Measurements from ENCODE around the gene COL4A2.
"Not testable (repeated sequence)": the region's sequence is repeated elsewhere in the genome, so short reads cannot be mapped to it uniquely, and the experiment has no call there.

Gene COL4A2

GRCh38 chr13:110445722-110446574, 138.9 kb downstream of the COL4A2 start:
- no peak for DNase-seq

DNA sequence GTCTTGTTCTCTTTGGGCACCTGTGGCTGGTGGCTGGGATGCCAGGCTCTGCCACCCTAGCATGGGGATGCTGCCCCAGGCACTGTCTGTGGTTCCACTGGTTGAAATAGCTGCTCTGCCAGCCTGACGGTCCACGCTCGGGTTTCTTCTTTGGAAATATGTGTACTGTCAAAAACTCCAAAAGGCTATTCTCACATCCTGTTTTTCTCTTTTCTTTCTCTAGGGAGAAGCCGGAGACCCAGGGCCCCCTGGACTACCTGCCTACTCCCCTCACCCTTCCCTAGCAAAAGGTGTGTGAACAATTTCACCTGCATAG, 139.4 kb downstream of the COL4A2 start:
- no peak for DNase-seq

GRCh38 chr13:110447058-110447511, 140.0 kb downstream of the COL4A2 start:
- no peak for DNase-seq

- no peak for DNase-seq
Measured at GRCh38 chr13:110447801-110448200, 140.7 kb downstream of the COL4A2 start.

DNA sequence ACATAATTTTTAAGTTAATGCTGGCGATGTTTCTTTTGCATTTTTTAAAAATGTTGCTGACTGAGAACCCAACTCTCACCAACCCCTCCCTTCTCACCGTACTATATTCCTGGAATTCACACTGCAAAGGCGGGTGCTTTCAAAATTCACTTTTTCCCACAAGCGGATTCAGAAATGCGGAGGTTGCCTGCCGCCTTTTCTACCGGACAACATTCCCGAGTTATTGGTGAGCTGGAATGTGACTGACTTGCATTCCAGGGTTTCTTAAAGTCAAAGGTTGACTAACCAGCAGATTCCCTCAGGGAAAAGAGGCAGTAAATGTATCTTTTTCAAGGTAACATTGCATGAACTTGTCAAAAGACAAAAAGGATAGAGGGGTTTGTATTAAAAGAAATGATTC, 141.1 kb downstream of the COL4A2 start:
- DNase-seq: no peak

GRCh38 chr13:110448677-110449076, 141.6 kb downstream of the COL4A2 start:
- DNase-seq: no peak

DNA sequence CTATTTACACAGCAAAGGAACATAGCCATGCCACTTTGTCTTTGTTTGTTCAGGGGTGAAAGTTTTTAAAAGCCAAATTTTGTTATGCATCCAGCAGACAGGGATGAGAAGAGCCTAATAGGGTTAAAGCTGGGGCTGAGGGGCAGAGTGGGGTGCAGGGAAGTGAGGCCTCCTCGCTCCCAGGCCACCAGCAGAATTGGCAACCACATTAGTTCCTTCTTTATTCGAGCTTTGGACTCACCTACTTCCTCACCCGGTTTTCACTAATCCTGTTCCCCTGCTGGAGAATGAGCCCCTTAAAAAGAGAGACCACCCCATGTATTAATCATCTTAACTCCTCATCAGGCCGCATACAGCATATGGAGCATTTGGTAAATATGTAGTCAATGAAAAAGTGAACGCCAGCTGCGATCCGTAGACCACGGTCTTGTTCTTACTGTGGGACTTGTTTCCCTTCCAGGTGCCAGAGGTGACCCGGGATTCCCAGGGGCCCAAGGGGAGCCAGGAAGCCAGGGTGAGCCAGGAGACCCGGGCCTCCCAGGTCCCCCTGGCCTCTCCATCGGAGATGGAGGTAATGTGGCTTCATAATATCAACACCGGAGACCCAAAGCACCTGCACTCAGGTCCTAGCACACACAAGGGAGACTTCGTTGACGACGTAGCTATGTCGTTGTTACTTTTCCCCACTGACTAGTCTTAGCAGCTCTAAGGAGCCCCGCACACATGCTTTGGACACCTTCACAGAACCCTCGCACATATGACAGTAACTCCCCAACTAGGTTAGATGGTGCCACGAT, 142.3 kb downstream of the COL4A2 start:
- no peak for DNase-seq

GRCh38 chr13:110450016-110450900, 143.2 kb downstream of the COL4A2 start:
- DNase-seq: no peak

- no peak for DNase-seq
Measured at GRCh38 chr13:110450941-110451730, 144.1 kb downstream of the COL4A2 start.

GRCh38 chr13:110453091-110453490, 146.0 kb downstream of the COL4A2 start:
- DNase-seq: not testable (repeated sequence)

DNA sequence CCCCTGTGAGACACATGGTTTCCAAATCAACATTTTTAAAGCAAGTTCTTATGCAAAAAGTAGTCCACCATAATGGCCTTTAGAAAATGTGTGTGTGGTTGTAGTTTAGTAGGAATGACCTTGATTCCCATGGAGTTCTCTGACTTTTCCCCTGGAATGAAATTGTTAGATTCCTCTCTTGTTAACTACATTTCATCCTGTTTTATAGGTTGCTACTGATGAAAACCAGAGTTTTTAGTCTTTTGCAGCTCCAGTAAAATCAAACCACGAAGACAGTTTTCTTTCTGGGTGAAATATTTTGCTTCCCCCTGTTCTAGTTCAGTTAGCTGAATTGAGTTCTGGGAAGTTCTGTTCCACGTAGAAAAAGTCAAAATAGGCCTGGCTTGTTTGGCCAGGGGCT, 146.7 kb downstream of the COL4A2 start:
- no peak for DNase-seq

- no peak for DNase-seq
Measured at GRCh38 chr13:110454227-110454859, 147.3 kb downstream of the COL4A2 start.

DNA sequence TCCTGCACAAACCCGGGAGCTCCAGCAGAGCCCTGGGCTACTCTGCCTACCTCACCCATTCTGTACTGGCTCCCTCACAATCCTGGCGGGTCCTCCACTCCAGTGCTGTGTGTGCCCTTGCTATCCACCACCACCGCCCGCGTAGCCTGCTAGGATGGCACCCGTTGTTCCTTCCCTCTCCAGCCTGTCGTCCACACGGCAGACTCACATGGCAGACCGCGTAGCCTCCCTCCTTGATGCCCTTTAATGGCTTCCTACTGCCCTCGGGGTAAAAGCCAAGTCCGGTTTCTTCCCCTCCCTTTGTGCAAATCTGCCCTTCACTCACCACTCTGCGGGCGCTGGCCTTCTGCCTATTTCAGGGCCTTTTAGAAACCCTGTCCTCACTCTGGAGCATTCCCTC, 147.9 kb downstream of the COL4A2 start:
- no peak for DNase-seq

GRCh38 chr13:110455444-110455843, 148.4 kb downstream of the COL4A2 start:
- no peak for DNase-seq

GRCh38 chr13:110455941-110456340, 148.9 kb downstream of the COL4A2 start:
- peak; percentile 77 for DNase-seq

- no peak for DNase-seq
Measured at GRCh38 chr13:110456550-110456949, 149.5 kb downstream of the COL4A2 start.

- DNase-seq: no peak
Measured at GRCh38 chr13:110457361-110457760, 150.3 kb downstream of the COL4A2 start.

GRCh38 chr13:110458017-110458416, 150.9 kb downstream of the COL4A2 start:
- no peak for DNase-seq

DNA sequence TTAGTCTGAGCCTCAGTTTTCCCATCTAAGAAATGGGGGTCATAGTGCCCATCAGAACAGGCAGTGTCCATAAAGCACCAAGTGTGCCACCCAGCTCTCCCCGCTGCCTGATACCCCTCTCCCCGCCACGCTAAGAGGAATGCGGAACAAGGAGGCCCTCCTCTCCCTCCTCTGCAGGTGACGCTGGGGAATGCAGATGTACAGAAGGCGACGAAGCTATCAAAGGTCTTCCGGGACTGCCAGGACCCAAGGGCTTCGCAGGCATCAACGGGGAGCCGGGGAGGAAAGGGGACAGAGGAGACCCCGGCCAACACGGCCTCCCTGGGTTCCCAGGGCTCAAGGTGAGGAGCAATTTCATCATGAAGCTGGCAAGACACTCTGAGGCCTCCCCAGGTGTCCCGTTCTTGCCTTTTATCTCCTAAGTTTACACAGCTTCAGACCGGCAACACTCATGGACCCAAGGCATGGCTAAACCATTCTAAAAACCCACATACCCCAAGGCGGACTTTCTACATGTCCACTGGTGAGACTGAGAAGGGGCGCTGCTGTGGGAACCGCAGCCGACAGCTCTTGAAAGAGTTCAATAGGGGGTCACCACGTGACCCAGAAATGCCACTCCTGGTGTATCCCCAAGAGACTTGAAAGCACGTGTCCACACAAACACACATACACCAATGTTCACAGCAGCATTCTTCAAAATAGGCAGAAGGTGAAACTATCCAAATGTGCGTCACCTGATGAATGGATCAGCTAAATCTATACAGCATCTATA, 151.7 kb downstream of the COL4A2 start:
- no peak for DNase-seq

GRCh38 chr13:110462091-110462490, 155.0 kb downstream of the COL4A2 start:
- no peak for DNase-seq

- DNase-seq: no peak
Measured at GRCh38 chr13:110463156-110463555, 156.1 kb downstream of the COL4A2 start.

Data from activated CD8-positive, alpha-beta memory T cell treated with anti-CD3 and anti-CD28 coated beads, Interleukin-2, amount 50 U/mL, for 48 hours (primary cell).